GM18909 (cell line): ENCODE data around the gene DUSP19.
A peak's percentile ranks its signal among the peaks of the same experiment; 100 is the strongest.
"Not testable (repeated sequence)": the region's sequence is repeated elsewhere in the genome, so short reads cannot be mapped to it uniquely, and the experiment has no call there.

Source experiments
- ATAC-seq: cut with Tn5 transposase; IDR thresholded peaks from one replicate; pipeline ENCODE4 v1.9.1; 2021; ENCODE audit warnings: mild to moderate bottlenecking; ENCODE audit not compliant: unreplicated experiment, poor library complexity

Gene DUSP19

GRCh38 chr2:183078464-183079138 lies at the start of gene DUSP19:
Gene DUSP19, plus strand, starts transcription at chr2:183078747. Its CDS starts 187 bp downstream, at chr2:183078934.
- peak; percentile 90 for ATAC-seq

- ATAC-seq, result no peak
These were observed 49.3 kb upstream of the DUSP19 start for GRCh38 chr2:183029219-183029618.

GRCh38 chr2:183031911-183032794 lies 46.4 kb upstream of the DUSP19 start:
- no peak for ATAC-seq

- no peak for ATAC-seq
These were observed 44.6 kb upstream of the DUSP19 start for GRCh38 chr2:183033951-183034350.

GRCh38 chr2:183034806-183035205 lies 43.7 kb upstream of the DUSP19 start:
- ATAC-seq, result no peak

- ATAC-seq, result no peak
These were observed 43.1 kb upstream of the DUSP19 start for GRCh38 chr2:183035298-183035953.

- peak; percentile 53 for ATAC-seq
These were observed 42.4 kb upstream of the DUSP19 start for GRCh38 chr2:183035954-183036669.

- no peak for ATAC-seq
These were observed 41.4 kb upstream of the DUSP19 start for GRCh38 chr2:183037074-183037552.

- ATAC-seq, result peak; percentile 48
These were observed 40.8 kb upstream of the DUSP19 start for GRCh38 chr2:183037553-183038340.

- ATAC-seq, result peak; percentile 81
These were observed 39.9 kb upstream of the DUSP19 start, which contains the start of gene NCKAP1 for GRCh38 chr2:183038341-183039300. Gene NCKAP1, minus strand, starts transcription at chr2:183038457. Its CDS starts 358 bp downstream, at chr2:183038099.

GRCh38 chr2:183040604-183041003 lies 37.9 kb upstream of the DUSP19 start:
- no peak for ATAC-seq

GRCh38 chr2:183043580-183043979 lies 35.0 kb upstream of the DUSP19 start:
- ATAC-seq, result not testable (repeated sequence)

- not testable (repeated sequence) for ATAC-seq
These were observed 30.9 kb upstream of the DUSP19 start for GRCh38 chr2:183047486-183048125.

GRCh38 chr2:183049420-183049819 lies 29.1 kb upstream of the DUSP19 start:
- no peak for ATAC-seq

GRCh38 chr2:183057333-183057985 lies 21.1 kb upstream of the DUSP19 start:
- ATAC-seq, result peak; percentile 44

- no peak for ATAC-seq
These were observed 19.0 kb upstream of the DUSP19 start for GRCh38 chr2:183059561-183059960.

GRCh38 chr2:183060571-183061231 lies 17.8 kb upstream of the DUSP19 start:
- ATAC-seq, result no peak
